GM23338 (cell line): ENCODE measurements around the gene RAB40C. TPM values are rescaled to one million over a fixed set of nuclear protein-coding genes. Genes with fewer than 3 reads are reported as not detected.

Experiments used
- ATAC-seq: fragments of 200-7000 bp; cut with Tn5 transposase; 3 replicates; pipeline ENCODE4 v1.9.1; 2020
- DNase-seq: peaks from one replicate; pipeline ENCODE4 v3.0.0-alpha.2; 2015; ENCODE audit warnings: low spot score
- H2AFZ ChIP-seq: fragments of 200-600 bp; sonication (generic); 2 replicates; pipeline ENCODE4 v1.8.0; 2016; ENCODE audit warnings: antibody characterized with exemption, mild to moderate bottlenecking, moderate library complexity
- H3F3A ChIP-seq: fragments of 200-600 bp; sonication (generic); replicated peaks from 2 replicates; pipeline ENCODE4 v1.8.0; 2017; ENCODE audit warnings: antibody characterized with exemption, mixed run types, low read depth
- H3K27ac ChIP-seq: fragments of 200-600 bp; sonication (generic); 2 replicates; pipeline ENCODE4 v1.6.1; 2016; ENCODE audit warnings: low read depth
- H3K27me3 ChIP-seq: fragments of 200-600 bp; sonication (generic); 2 replicates; pipeline ENCODE4 v1.8.0; 2016; ENCODE audit warnings: mild to moderate bottlenecking, mixed run types, moderate library complexity; ENCODE audit not compliant: insufficient read depth
- H3K36me3 ChIP-seq: fragments of 200-600 bp; sonication (generic); 2 replicates; pipeline ENCODE4 v1.8.0; 2016; ENCODE audit warnings: mild to moderate bottlenecking; ENCODE audit not compliant: insufficient read depth
- H3K4me1 ChIP-seq: fragments of 200-600 bp; sonication (generic); 2 replicates; pipeline ENCODE4 v1.8.0; 2016; ENCODE audit warnings: mild to moderate bottlenecking, moderate library complexity; ENCODE audit not compliant: insufficient read depth
- H3K4me2 ChIP-seq: fragments of 200-600 bp; sonication (generic); 2 replicates; pipeline ENCODE4 v1.7.1; 2017; ENCODE audit warnings: mixed run types
- H3K4me3 ChIP-seq: fragments of 200-600 bp; sonication (generic); 2 replicates; pipeline ENCODE4 v1.6.1; 2016; ENCODE audit warnings: mixed run types
- H3K79me2 ChIP-seq: fragments of 200-600 bp; sonication (generic); replicated peaks from 2 replicates; pipeline ENCODE4 v1.8.0; 2017; ENCODE audit warnings: mild to moderate bottlenecking; ENCODE audit not compliant: insufficient read depth
- H3K9me2 ChIP-seq: fragments of 200-600 bp; sonication (generic); 2 replicates; pipeline ENCODE4 v1.8.0; 2017; ENCODE audit not compliant: insufficient read depth
- H4K20me1 ChIP-seq: fragments of 200-600 bp; sonication (generic); replicated peaks from 2 replicates; pipeline ENCODE4 v1.8.0; 2017; ENCODE audit warnings: mild to moderate bottlenecking; ENCODE audit not compliant: insufficient read depth
- H3K27ac Mint-ChIP-seq: 2 replicates; pipeline ENCODE4 v1.8.0; 2020; ENCODE audit warnings: inconsistent platforms, mild to moderate bottlenecking, moderate library complexity, mixed read lengths
- H3K27me3 Mint-ChIP-seq: 3 replicates; pipeline ENCODE4 v1.8.0; 2022; ENCODE audit warnings: low read depth, mild to moderate bottlenecking, moderate library complexity, mixed read lengths, inconsistent platforms; ENCODE audit not compliant: insufficient read depth, poor library complexity
- H3K36me3 Mint-ChIP-seq: 3 replicates; pipeline ENCODE4 v1.8.0; 2021; ENCODE audit warnings: low read depth, mild to moderate bottlenecking, inconsistent platforms, moderate library complexity, mixed read lengths
- H3K4me1 Mint-ChIP-seq: 3 replicates; pipeline ENCODE4 v1.8.0; 2020; ENCODE audit warnings: mild to moderate bottlenecking, inconsistent platforms, mixed read lengths
- H3K4me3 Mint-ChIP-seq: 3 replicates; pipeline ENCODE4 v1.8.0; 2021; ENCODE audit warnings: moderate library complexity, mild to moderate bottlenecking, inconsistent platforms, mixed read lengths
- H3K9me3 Mint-ChIP-seq: 3 replicates; pipeline ENCODE4 v1.8.0; 2020; ENCODE audit warnings: moderate library complexity, mild to moderate bottlenecking, inconsistent platforms, mixed read lengths
- CREB1 ChIP-seq: fragments of 250-450 bp; sonication (Bioruptor Pico); IDR thresholded peaks from 2 replicates; pipeline ENCODE4 v1.5.0; 2020; ENCODE audit warnings: low read depth, mild to moderate bottlenecking, moderate library complexity
- EZH2 ChIP-seq: fragments of 200-600 bp; sonication (generic); IDR thresholded peaks from one replicate; pipeline ENCODE4 v1.8.0; 2017; ENCODE audit warnings: antibody characterized with exemption, mild to moderate bottlenecking, low read depth; ENCODE audit not compliant: unreplicated experiment
- EZH2phosphoT487 ChIP-seq: fragments of 200-600 bp; sonication (generic); IDR thresholded peaks from one replicate; pipeline ENCODE4 v1.8.1; 2018; ENCODE audit warnings: antibody characterized with exemption; ENCODE audit not compliant: unreplicated experiment
- JUNB ChIP-seq: IDR thresholded peaks from one replicate; pipeline ENCODE4 v1.6.1; 2016; ENCODE audit warnings: antibody characterized with exemption; ENCODE audit not compliant: unreplicated experiment
- NANOG ChIP-seq: IDR thresholded peaks from 2 replicates; pipeline ENCODE4 v1.6.1; 2016; ENCODE audit warnings: antibody characterized with exemption, borderline replicate concordance
- POLR2AphosphoS5 ChIP-seq: IDR thresholded peaks from 2 replicates; pipeline ENCODE4 v1.6.1; 2016; ENCODE audit warnings: antibody characterized with exemption, low read depth
- STAT1 ChIP-seq: IDR thresholded peaks from one replicate; pipeline ENCODE4 v1.6.1; 2016; ENCODE audit warnings: antibody characterized with exemption; ENCODE audit not compliant: unreplicated experiment
- ZNF114 ChIP-seq: fragments of 250-450 bp; sonication (Bioruptor Pico); IDR thresholded peaks from 2 replicates; pipeline ENCODE4 v1.5.0; 2020; ENCODE audit warnings: mild to moderate bottlenecking, moderate library complexity
- ZNF331 ChIP-seq: fragments of 250-450 bp; sonication (Bioruptor Pico); IDR thresholded peaks from 2 replicates; pipeline ENCODE4 v1.5.0; 2020; ENCODE audit warnings: low read depth, mild to moderate bottlenecking, moderate library complexity
- polyA plus RNA-seq: library from polyadenylated mRNA; unstranded; fragments of >200 nt; fragmentation: Nextera tagmentation; extraction: Ambion mirVana; gene quantifications from 2 replicates; pipeline ENCODE4 v1.2.1, GENCODE V29; 2016
- total RNA-seq: library from RNA; depleted of rRNA; stranded (reverse); fragments of >200 nt; shearing (Covaris generic); gene quantifications from 2 replicates; pipeline ENCODE4 v1.2.3, GENCODE V29; 2014
- TF ChIP-seq, protein P1 (sequence below): fragments of 250-450 bp; sonication (Bioruptor Pico); IDR thresholded peaks from 2 replicates; pipeline ENCODE4 v1.5.0; 2020; ENCODE audit warnings: mild to moderate bottlenecking, moderate library complexity
- TF ChIP-seq, protein P2 (sequence below), 2 experiments: fragments of 200-600 bp in 1 of 2; sonication (generic) in 1 of 2; conservative IDR thresholded peaks; 2 replicates each; pipeline versions ENCODE4 v1.5.1 to v1.6.1; 2016 to 2017; ENCODE audit warnings: antibody characterized with exemption in 2 of 2, low read depth in 2 of 2, mild to moderate bottlenecking in 2 of 2, moderate library complexity in 1 of 2
- TF ChIP-seq, protein P3 (sequence below): IDR thresholded peaks from one replicate; pipeline ENCODE4 v1.6.1; 2018; ENCODE audit warnings: antibody characterized with exemption; ENCODE audit not compliant: unreplicated experiment
- TF ChIP-seq, protein P4 (sequence below): IDR thresholded peaks from 2 replicates; pipeline ENCODE4 v1.6.1; 2016; ENCODE audit warnings: antibody characterized with exemption

The RAB40C gene
- total and polyA plus RNA-seq, 2 experiments from 2014 or later = 11.2 to 24.6 TPM

DNA sequence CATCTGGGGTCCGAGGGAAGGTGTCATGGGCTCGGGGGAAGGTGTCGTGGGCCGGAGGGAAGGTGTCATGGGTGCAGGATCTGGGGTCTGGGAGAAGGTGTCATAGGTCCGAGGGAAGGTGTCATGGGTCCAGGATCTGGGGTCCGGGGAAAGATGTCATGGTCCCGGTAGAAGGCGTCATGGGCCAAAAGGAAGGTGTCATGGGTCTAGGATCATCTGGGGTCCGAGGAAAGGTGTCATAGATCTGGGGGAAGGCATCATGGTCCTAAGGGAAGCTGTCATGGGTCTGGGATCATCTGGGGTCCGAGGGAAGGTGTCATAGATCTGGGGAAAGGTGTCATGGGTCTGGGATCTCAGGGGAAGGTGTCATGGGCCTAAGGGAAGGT lies 942 bp downstream of the RAB40C start:
- Histone ChIP-seq H3K4me1 (no peaks in the 10 kb centered on the region), H3K9me2 (no peaks in the 10 kb centered on the region), H4K20me1 (peaks cover 31% of the 10 kb centered on the region), H3K4me3 (peak overlapping the region; percentile 84), H2AFZ (no peak overlapping the region), H3K27me3 (peaks cover 24% of the 10 kb centered on the region), H3K79me2 (peaks cover 36% of the 10 kb centered on the region), H3K4me2 (peak overlapping the region; percentile 88), H3F3A (peaks cover 8% of the 10 kb centered on the region; the same call in 1 of the 2 replicates), H3K27ac (no peak overlapping the region), H3K36me3 (no peaks in the 10 kb centered on the region)
- Mint-ChIP-seq H3K9me3 (no peaks in the 10 kb centered on the region; the same call in 1 of the 3 replicates), H3K36me3 (peaks cover 3% of the 10 kb centered on the region; the same call in 1 of the 3 replicates), H3K27ac (peak overlapping the region; percentile 5; the same call in 1 of the 2 replicates), H3K27me3 (peaks cover 29% of the 10 kb centered on the region), H3K4me1 (peaks cover 12% of the 10 kb centered on the region), H3K4me3 (peak overlapping the region; percentile 78)
- ATAC-seq (no peak), DNase-seq (no peak)
- no peak for TF ChIP-seq JUNB
- TF ChIP-seq, protein P1, sequence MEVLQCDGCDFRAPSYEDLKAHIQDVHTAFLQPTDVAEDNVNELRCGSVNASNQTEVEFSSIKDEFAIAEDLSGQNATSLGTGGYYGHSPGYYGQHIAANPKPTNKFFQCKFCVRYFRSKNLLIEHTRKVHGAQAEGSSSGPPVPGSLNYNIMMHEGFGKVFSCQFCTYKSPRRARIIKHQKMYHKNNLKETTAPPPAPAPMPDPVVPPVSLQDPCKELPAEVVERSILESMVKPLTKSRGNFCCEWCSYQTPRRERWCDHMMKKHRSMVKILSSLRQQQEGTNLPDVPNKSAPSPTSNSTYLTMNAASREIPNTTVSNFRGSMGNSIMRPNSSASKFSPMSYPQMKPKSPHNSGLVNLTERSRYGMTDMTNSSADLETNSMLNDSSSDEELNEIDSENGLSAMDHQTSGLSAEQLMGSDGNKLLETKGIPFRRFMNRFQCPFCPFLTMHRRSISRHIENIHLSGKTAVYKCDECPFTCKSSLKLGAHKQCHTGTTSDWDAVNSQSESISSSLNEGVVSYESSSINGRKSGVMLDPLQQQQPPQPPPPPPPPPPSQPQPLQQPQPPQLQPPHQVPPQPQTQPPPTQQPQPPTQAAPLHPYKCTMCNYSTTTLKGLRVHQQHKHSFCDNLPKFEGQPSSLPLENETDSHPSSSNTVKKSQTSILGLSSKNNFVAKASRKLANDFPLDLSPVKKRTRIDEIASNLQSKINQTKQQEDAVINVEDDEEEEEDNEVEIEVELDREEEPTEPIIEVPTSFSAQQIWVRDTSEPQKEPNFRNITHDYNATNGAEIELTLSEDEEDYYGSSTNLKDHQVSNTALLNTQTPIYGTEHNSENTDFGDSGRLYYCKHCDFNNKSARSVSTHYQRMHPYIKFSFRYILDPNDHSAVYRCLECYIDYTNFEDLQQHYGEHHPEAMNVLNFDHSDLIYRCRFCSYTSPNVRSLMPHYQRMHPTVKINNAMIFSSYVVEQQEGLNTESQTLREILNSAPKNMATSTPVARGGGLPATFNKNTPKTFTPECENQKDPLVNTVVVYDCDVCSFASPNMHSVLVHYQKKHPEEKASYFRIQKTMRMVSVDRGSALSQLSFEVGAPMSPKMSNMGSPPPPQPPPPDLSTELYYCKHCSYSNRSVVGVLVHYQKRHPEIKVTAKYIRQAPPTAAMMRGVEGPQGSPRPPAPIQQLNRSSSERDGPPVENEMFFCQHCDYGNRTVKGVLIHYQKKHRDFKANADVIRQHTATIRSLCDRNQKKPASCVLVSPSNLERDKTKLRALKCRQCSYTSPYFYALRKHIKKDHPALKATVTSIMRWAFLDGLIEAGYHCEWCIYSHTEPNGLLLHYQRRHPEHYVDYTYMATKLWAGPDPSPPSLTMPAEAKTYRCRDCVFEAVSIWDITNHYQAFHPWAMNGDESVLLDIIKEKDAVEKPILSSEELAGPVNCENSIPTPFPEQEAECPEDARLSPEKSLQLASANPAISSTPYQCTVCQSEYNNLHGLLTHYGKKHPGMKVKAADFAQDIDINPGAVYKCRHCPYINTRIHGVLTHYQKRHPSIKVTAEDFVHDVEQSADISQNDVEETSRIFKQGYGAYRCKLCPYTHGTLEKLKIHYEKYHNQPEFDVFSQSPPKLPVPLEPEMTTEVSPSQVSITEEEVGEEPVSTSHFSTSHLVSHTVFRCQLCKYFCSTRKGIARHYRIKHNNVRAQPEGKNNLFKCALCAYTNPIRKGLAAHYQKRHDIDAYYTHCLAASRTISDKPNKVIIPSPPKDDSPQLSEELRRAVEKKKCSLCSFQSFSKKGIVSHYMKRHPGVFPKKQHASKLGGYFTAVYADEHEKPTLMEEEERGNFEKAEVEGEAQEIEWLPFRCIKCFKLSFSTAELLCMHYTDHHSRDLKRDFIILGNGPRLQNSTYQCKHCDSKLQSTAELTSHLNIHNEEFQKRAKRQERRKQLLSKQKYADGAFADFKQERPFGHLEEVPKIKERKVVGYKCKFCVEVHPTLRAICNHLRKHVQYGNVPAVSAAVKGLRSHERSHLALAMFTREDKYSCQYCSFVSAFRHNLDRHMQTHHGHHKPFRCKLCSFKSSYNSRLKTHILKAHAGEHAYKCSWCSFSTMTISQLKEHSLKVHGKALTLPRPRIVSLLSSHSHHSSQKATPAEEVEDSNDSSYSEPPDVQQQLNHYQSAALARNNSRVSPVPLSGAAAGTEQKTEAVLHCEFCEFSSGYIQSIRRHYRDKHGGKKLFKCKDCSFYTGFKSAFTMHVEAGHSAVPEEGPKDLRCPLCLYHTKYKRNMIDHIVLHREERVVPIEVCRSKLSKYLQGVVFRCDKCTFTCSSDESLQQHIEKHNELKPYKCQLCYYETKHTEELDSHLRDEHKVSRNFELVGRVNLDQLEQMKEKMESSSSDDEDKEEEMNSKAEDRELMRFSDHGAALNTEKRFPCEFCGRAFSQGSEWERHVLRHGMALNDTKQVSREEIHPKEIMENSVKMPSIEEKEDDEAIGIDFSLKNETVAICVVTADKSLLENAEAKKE (CRISPR knock-in tag) = no peak
- TF ChIP-seq CREB1 (CRISPR knock-in tag) = no peak
- no peak for TF ChIP-seq STAT1
- no peak for TF ChIP-seq ZNF331
- TF ChIP-seq, protein P2, sequence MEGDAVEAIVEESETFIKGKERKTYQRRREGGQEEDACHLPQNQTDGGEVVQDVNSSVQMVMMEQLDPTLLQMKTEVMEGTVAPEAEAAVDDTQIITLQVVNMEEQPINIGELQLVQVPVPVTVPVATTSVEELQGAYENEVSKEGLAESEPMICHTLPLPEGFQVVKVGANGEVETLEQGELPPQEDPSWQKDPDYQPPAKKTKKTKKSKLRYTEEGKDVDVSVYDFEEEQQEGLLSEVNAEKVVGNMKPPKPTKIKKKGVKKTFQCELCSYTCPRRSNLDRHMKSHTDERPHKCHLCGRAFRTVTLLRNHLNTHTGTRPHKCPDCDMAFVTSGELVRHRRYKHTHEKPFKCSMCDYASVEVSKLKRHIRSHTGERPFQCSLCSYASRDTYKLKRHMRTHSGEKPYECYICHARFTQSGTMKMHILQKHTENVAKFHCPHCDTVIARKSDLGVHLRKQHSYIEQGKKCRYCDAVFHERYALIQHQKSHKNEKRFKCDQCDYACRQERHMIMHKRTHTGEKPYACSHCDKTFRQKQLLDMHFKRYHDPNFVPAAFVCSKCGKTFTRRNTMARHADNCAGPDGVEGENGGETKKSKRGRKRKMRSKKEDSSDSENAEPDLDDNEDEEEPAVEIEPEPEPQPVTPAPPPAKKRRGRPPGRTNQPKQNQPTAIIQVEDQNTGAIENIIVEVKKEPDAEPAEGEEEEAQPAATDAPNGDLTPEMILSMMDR (conservative IDR thresholded peaks at IDR 0.05; ENCODE audit: low read depth in 2 of 2) = no peak
- TF ChIP-seq EZH2 = no peak
- no peak for TF ChIP-seq NANOG
- TF ChIP-seq, protein P3, sequence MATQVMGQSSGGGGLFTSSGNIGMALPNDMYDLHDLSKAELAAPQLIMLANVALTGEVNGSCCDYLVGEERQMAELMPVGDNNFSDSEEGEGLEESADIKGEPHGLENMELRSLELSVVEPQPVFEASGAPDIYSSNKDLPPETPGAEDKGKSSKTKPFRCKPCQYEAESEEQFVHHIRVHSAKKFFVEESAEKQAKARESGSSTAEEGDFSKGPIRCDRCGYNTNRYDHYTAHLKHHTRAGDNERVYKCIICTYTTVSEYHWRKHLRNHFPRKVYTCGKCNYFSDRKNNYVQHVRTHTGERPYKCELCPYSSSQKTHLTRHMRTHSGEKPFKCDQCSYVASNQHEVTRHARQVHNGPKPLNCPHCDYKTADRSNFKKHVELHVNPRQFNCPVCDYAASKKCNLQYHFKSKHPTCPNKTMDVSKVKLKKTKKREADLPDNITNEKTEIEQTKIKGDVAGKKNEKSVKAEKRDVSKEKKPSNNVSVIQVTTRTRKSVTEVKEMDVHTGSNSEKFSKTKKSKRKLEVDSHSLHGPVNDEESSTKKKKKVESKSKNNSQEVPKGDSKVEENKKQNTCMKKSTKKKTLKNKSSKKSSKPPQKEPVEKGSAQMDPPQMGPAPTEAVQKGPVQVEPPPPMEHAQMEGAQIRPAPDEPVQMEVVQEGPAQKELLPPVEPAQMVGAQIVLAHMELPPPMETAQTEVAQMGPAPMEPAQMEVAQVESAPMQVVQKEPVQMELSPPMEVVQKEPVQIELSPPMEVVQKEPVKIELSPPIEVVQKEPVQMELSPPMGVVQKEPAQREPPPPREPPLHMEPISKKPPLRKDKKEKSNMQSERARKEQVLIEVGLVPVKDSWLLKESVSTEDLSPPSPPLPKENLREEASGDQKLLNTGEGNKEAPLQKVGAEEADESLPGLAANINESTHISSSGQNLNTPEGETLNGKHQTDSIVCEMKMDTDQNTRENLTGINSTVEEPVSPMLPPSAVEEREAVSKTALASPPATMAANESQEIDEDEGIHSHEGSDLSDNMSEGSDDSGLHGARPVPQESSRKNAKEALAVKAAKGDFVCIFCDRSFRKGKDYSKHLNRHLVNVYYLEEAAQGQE = no peak
- no peak for TF ChIP-seq ZNF114 (CRISPR knock-in tag)
- TF ChIP-seq, protein P4, sequence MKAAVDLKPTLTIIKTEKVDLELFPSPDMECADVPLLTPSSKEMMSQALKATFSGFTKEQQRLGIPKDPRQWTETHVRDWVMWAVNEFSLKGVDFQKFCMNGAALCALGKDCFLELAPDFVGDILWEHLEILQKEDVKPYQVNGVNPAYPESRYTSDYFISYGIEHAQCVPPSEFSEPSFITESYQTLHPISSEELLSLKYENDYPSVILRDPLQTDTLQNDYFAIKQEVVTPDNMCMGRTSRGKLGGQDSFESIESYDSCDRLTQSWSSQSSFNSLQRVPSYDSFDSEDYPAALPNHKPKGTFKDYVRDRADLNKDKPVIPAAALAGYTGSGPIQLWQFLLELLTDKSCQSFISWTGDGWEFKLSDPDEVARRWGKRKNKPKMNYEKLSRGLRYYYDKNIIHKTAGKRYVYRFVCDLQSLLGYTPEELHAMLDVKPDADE = no peak
- no peak for TF ChIP-seq EZH2phosphoT487
- TF ChIP-seq POLR2AphosphoS5 = no peak
